Ishikawa (cell line): ENCODE results near the gene GFRAL.

Source experiments
- CEBPB ChIP-seq: IDR thresholded peaks from 2 replicates; pipeline ENCODE4 v1.6.1; 2012
- EP300 ChIP-seq: IDR thresholded peaks from 2 replicates; pipeline ENCODE4 v1.6.1; 2012; ENCODE audit warnings: borderline replicate concordance
- RAD21 ChIP-seq: IDR thresholded peaks from 2 replicates; pipeline ENCODE4 v1.6.1; 2012; ENCODE audit warnings: low read depth
- TEAD4 ChIP-seq: IDR thresholded peaks from 2 replicates; pipeline ENCODE4 v1.6.1; 2012
- TF ChIP-seq, protein P1 (sequence below): IDR thresholded peaks from 2 replicates; pipeline ENCODE4 v1.6.1; 2012; ENCODE audit warnings: low read depth, mild to moderate bottlenecking
- TF ChIP-seq, protein P2 (sequence below): IDR thresholded peaks from 2 replicates; pipeline ENCODE4 v1.6.1; 2012

DNA sequence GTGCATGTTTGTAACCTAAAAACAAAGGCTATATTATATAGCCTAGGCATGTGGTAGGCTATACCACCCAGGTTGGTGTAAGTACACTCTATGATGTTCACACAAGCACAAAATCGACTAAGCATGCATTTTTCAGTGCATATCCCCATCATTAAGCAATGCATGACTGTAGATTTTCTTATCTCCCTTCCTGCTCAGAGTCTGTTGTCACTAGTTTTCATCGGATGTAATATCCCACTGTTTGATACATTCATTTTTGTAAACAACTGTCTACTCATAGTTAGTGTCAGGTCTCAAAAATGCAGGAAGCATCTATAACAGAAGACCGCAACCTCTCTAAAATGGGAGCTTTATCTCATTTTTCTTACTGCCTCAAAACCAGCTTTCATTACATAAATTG lies 70.7 kb downstream of the GFRAL start:
- no peak for TF ChIP-seq EP300
- TF ChIP-seq, protein P1, sequence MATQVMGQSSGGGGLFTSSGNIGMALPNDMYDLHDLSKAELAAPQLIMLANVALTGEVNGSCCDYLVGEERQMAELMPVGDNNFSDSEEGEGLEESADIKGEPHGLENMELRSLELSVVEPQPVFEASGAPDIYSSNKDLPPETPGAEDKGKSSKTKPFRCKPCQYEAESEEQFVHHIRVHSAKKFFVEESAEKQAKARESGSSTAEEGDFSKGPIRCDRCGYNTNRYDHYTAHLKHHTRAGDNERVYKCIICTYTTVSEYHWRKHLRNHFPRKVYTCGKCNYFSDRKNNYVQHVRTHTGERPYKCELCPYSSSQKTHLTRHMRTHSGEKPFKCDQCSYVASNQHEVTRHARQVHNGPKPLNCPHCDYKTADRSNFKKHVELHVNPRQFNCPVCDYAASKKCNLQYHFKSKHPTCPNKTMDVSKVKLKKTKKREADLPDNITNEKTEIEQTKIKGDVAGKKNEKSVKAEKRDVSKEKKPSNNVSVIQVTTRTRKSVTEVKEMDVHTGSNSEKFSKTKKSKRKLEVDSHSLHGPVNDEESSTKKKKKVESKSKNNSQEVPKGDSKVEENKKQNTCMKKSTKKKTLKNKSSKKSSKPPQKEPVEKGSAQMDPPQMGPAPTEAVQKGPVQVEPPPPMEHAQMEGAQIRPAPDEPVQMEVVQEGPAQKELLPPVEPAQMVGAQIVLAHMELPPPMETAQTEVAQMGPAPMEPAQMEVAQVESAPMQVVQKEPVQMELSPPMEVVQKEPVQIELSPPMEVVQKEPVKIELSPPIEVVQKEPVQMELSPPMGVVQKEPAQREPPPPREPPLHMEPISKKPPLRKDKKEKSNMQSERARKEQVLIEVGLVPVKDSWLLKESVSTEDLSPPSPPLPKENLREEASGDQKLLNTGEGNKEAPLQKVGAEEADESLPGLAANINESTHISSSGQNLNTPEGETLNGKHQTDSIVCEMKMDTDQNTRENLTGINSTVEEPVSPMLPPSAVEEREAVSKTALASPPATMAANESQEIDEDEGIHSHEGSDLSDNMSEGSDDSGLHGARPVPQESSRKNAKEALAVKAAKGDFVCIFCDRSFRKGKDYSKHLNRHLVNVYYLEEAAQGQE = no peak
- no peak for TF ChIP-seq RAD21
- no peak for TF ChIP-seq CEBPB
- no peak for TF ChIP-seq TEAD4
- TF ChIP-seq, protein P2, sequence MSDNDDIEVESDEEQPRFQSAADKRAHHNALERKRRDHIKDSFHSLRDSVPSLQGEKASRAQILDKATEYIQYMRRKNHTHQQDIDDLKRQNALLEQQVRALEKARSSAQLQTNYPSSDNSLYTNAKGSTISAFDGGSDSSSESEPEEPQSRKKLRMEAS = no peak
